ENCODE data around the gene RASSF3.
"Not testable (repeated sequence)": the region's sequence is repeated elsewhere in the genome, so short reads cannot be mapped to it uniquely, and the experiment has no call there.

The RASSF3 gene

DNA sequence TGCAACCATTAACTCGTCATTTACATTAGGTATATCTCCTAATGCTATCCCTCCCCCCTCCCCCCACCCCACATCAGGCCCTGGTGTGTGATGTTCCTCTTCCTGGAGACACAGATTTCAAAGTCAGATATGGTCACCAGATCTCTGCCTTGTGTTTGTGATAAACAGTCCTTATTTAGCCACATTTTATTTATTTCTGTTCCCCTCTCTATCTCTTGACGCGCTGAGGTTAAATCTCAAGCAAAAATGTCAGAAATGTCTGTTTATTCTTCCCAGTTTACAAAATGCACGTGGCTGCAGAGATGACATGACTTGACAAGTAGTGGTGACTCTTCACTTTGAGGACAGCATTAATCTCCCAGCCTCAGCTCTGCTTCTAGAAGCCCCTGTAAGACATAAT, 11.5 kb upstream of the RASSF3 start:
- DNase-seq, result no peak

DNA sequence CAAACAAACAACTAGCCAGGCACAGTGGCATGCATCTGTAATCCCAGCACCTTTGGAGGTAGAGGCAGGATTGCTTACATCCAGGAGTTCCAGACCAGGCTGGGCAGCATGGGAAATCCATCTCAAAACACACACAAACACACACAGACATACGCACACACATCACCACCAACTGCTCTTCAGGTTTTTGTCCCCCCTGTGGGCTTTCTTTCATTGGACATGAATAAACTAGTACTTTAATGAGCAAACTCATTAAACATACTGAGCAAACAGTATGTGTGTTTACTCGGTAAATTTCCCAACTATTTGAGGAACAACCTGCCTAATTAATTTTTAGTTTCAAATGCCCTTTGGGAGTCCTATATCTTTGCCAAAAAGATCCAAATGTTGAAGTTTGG, 10.1 kb upstream of the RASSF3 start:
- DNase-seq, result no peak

DNA sequence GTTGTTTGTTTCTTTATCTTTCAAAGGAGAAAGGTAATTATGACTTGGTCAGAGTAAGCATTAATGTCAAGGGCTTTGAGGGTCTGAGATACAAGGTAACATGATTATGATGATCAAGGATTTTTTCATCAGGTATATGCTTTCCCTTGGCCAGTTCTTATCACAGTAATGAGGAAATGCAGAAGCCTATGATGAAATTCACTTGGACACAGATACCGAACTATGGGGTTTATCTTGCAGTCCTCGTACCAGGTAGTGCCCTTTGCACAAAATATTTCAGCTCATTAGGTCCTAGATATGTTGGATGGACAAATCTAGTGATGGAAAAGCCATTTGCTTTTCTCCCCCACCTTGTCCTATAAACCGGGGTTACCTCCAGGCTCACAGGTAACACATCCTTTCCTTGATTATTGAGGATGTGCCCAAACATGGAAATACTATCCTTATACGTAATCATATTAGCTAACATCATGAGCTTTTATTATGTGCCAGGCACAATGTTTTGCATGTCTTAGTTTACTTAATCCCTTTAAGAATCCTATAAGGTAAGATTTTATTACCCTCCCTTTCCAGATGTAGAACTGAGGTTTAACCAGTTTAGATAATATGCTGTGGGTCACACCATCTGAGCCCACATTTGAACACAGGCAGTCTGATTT, 7.0 kb upstream of the RASSF3 start:
- no peak for DNase-seq

DNA sequence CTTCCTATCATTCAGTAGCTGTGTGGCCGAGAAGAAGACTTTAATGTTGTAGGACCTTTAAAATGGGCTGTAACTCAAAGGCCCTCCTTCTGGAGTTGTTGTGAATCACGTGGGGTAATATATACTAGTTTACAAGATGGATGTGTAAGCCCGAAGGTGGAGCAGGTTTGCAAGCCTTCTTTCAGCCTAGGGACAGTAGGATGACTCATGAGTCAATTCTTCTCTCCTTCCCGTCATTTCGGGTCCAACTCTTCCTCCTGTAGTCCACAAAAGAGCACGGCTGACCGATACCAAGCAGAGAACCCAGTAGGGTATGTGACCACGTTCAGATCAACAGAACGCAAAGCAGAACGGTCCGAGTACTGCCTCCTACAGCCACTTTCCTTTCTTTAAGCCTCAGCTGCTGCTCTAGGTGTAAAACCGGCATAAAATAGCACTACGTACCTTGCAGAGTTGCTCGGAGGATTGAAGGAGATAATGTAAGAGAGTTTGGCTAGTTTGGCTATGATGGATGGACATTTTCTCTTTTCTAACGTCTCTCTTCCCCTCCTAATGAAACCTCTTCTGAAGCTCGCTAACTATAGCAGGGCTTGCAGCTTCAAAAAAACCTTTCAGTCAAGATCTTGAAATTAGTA, 1.3 kb upstream of the RASSF3 start:
- DNase-seq, result no peak

DNA sequence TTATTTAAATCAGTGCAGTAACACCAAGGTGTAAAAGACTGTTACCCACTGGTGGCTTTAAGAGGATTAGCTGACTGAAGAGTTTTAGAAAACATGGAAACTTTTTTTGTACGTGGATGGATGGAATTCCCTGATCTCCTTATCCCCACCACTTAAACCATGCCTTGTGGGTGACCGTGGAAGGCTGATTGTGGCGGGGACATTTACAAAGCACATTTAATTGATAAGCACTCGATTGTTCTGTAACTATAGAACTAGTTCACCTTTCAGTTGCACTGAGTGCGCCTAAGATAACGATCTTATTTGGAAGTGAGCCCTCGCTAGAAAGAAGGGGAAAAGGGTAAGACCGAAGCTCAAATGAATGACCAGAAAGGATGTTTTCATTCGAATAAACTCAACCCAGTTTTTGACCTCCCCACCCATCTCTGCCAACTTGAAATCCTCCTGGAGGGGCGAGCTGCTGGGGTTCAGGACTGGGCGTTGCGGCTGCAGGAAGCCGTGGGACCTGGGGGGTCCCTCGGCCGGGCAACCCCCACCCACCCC, 688 bp upstream of the RASSF3 start:
- DNase-seq, result no peak

DNA sequence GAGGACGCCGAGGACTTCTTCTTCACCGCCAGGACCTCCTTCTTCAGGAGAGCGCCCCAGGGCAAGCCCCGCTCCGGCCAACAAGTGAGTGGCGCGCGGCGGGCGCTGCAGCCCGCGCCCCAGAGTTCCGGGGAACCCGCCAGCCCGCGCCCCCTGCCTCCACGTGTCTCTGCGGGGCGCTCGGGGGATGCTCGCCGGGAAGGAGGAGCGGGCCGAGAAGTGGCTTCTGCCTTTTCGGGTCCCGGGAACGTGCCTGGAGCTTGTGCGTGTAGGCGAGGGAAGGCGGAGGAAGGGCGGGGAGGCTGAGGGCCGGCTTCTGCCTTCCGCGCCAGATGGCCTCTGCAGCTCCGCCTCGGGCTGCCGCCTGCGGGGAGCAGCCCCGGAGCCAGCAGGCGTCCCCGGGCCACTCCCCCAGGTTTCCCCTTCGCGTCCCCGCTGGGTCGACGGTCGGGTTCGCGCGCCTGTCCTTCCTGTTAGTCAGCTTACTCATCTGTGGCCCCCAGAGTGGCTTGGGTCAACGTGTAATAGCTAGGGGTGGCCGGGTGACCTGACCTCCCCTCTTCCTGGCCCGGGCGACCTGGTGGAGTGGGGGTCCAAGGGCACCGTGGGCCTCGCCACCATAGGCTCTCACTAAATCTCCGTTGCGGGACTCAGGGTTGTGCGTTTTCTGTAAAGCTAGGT, 505 bp downstream of the RASSF3 start:
- DNase-seq, result no peak

DNA sequence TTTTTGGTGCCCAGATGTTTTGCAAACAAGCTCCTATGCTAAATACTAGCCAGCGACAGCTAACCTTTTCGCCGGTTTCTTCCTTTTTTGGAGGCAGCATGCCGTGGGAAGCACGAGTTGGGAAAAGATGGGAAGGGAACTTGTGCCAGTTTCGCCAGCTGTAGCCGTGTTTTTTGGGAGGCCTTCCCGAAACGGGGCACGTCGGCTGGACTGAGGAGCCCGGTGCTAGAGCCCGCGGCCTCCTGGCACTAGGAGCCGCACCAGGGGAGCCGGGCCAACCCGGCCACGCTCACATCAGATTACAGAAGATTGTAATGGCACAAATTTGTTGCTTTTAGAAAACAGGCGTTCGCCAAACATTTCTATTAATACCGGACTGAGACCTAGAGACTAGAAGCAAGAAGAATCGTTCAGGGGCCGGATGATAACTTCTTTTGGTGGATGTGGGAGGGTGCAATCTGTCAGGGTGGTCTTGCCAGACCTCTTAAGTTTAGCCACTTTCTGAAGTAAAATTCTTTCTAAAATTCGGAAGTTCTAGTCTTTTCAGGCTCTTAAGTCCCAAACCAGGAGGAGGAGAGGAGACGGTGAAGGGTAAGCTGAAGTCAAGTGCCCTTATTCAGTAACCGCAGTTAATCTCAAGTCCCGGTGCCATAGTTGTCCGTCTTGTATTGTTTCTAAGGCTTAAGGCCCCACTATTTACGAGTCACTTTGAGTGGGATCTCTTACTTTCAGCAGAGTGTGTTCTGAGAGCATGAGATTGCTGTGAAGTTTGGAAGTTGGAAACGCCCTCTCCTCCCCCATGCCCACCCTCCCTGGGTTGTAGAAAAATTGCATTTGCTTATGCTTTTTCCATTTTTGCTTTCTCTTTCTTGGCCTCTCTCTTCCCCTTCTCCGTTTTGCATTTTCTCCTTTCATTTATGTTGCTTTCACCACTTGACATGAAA, 1.3 kb downstream of the RASSF3 start:
- DNase-seq, result no peak

DNA sequence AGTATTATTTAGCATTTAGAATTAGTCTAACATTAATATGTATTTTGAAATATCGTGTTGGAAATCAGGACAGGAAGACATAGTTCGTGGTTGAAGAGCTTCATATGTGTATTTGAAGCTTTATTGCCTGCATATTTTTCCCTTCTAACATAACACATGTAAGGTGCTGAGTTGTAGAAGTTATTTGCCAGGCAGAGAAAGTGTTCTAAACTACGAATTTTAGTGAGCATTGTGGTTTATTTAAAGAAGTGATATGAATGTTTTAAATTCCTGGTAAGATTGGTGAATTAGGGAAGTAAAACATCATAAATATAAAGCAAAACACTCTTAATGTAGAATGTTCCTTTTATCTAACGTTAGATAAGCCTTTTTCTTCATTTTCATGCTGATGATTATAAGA, 2.5 kb downstream of the RASSF3 start:
- no peak for DNase-seq

DNA sequence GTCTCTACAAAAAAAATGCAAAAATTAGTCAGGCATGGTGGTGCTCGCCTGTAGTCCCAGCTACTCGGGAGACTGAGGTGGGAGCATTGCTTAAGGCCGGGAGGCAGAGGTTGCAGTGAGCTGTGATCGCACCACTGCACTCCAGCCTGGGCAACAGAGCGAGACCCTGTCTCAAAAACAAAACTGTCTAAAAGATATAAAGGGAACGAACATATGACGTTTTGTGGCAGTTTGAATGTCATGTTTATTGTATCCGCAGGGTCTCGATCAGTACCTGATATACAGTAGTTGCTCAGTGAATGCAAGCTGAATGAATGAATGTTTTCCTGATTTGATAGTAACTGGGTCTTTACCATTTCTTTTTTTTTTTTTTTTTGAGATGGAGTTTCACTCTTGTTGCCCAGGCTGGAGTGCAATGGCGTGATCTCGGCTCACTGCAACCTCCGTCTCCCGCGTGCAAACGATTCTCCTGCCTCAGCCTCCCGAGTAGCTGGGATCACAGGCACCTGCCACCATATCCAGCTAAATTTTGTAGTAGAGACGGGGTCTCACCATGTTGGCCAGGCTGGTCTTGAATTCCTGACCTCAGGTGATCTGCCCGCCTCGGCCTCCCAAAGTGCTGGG, 3.6 kb downstream of the RASSF3 start:
- not testable (repeated sequence) for DNase-seq

DNA sequence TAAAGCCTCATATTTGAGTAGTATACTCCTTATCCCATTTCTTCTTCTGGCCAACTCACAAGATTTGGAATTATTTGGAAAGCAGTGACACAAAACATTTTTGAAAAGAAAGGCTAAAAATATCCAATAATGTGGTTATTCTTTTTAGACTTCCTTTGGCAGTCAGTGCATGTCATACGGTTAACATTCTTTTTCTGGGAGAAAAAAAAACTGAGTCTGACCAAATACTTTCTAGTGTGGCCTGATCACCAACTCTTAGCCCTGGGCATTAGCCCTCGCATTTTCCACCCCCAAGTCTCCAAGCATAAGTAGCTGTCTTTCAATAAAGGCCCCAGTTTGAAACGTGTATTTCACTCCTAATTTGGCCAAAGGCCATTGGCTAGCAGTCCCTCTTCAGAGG, 5.9 kb downstream of the RASSF3 start:
- no peak for DNase-seq

DNA sequence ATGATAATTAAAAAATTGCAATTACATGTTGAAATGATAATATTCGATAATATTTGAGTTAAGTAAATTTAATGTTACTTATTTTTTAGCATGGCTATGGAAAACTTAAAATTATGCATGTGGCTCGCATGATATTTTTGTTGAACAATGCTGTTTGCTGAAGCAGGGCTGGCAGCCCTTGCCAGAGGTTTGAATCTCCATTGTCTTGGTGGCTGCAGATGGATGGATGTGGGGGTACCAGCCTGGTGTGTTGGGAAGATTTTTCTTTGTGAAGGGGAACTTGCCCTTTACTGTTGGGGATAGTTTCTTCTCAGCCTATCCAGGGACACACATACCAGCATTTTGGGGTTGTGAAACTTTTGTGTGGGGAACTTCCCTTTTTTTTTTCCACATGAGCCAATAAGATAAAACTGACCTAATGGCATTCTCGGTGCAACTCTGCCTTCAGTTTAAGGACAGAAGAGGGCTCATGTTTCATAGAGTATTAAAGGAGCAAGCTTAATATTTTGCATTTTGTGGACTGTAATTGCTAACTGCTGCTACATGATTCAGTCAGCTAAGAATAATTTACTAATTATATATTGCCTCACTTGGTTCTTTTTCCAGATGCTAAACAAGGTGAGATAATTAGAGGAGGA, 8.8 kb downstream of the RASSF3 start:
- DNase-seq, result no peak

DNA sequence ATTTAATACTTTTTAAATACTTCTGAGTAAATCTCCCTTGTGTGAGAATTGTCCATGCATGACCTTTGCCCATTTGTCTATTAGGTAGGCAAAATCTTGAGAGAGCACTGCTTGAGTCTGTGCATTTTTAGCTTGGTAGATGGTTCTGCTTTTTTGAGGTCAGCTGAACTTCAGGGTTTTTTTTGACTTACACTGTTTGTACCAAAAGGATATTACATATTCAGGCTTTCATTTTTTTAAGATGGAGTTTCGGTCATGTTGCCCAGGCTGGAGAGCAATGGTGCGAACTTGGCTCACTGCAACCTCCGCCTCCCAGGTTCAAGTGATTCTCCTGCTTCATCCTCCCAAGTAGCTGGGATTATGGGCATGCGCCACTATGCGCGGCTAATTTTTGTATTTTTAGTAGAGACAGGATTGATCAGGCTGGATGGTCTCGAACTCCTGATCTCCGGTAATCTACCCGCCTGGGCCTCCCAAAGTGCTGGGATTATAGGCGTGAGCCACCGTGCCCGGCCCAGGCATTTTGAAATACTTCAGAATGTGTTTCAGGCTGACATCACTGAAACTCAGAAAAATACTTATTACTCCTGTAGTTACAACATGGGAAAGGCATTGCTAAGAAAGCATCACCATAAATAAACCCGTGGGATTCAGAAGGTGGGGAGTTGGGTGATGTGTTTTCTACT, 11.1 kb downstream of the RASSF3 start:
- DNase-seq, result no peak

DNA sequence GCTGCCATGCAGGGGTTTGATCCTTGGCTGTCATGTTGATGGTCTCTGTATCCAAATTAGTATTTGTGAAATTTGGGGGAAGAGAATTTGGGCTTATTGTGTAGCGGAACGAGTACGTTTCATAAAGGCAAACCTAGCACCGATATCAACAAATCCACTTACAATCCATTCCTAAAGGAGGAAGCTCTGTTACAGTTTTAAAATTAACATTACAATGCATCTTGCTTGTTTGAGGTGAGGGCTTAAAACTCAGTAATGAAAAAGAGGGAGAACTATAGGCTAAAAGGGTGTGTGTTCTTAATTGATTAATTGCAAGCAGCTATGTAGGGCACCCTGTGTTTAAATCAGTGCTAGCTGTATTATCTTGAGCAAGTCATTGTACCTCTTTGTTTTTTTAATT, 13.7 kb downstream of the RASSF3 start:
- no peak for DNase-seq

DNA sequence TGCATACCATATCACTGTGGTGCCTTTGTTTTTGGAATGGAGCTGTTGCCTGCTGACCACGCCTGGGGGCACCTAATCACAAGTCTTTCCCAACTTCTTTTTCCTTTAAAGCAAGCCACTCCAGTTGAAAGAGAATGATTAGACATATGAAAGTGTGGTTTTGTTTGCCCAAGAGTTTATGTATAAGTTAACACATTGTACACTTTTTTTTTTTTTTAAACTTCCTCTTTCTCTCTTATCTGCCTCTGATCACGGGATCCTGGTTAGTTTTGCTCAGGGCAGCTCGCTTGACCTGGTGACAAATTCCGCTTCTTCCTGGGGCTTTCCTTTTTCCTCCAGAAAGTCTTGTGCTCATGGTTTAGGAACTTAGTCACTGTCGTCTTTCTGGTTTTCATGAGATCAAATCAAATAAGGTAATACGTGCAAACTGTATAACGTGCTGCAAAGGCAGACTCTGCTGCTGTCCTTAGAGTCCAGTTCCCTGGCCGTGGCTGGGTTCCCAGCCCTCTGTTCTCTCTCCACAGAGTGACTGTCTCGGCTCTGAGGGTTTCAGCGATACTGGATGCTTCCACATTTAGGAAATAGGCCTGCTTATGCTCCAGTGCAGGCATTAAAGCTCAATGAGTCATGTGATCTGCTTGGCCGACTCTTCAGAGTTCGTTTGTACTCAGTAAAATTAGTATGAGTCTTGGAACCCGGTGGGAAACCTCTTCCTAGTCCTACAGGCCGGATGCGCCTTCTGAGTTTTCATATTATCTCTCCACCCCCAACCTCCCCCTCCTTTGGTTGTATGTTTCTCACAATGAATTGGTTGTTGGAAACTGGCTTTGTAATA, 15.2 kb downstream of the RASSF3 start:
- DNase-seq, result no peak

DNA sequence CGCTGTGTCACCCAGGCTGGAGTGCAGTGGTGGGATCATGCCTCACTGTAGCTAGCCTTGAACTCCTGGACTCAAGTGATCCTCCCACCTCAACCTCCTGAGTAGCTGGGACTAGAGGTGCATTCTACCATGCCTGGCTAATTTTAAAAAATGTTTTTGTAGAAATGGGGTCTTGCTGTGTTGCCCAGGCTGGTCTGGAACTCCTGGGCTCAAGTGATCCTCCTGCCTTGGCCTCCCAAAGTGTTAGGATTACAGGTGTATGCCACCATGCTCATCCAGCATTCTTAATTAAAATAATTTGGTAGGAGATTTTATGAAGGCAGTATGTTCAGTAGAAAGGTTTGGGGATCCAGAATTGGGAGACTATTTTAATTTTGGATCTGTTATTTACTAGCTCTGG, 16.3 kb downstream of the RASSF3 start:
- not testable (repeated sequence) for DNase-seq

DNA sequence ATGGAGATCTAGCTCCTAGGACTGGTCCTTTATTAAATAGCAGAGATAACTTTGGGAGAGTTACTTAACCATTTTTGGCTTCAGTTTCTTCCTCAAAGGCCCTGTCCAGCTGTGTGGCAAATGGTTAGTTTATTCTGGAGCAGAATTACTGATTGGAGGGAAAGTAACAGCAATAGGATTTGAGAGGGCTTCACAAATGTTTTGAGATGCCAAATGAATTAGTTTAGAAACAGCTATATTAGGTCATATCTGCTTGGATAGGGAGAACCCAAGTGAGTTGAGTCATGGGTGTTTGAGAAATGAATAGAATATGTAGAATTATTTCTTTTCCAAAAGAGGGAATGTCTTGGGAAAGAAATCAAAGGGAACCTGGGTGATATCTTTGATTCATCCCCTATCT, 17.5 kb downstream of the RASSF3 start:
- DNase-seq, result no peak

DNA sequence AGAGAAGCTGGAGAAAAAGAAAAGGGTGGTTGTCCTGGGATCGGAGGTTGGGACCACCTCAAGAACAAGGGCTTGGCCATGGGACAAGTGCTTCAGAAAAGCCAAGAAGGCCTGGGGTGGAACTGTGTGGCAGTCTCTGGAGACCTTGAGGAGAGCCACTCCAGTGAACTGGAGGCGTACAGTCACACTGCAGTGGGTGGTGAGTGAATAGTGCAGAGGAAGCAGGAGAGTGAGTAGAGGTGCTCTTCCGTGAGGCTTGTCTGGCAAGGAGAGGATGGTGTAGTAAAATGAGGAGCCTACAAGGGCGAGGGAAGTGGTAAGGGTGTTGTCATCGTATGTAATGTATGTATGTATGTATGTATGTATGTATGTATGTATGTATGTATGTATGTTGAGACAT, 20.9 kb downstream of the RASSF3 start:
- no peak for DNase-seq

DNA sequence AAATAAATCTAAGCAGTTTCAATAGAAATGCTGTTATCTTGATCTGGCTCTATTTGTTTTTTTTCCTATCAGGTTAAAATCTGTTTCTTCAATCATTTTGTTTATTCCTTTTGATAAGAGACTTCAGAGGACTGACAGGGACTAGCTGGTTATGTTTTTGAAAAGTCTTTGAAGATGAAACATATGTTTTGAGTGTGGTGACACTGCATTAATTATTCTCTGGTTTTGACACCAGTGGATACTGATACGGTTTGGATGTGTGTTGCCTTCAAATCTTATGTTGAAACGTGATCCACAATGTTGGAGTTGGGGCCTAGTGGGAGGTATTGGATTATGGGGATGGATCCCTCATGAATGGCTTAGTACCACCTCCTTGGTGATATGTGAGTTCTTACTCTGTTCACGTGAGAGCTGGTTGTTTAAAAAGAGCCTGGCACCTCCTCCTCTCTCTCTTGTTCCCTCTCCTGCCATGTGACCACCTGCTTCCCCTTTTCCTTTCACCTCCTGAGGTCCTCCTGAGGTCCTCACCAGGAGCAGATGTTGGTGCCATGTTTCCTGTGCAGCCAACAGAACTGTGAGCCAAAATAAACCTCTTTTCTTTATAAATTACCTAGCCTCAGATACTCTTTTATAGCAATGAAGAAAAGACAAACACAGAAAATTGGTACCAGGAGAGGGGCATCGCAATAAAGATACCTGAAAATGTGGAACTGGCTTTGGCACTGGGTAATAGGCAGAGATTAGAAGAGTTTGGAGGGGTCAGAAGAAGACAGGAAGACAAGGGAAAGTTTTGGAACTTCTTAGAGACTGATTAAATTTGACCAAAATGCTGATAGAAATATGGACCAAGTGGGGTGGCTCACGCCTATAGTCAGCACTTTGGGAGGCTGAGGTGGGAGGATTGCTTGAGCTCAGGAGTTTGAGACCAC, 23.0 kb downstream of the RASSF3 start:
- no peak for DNase-seq

DNA sequence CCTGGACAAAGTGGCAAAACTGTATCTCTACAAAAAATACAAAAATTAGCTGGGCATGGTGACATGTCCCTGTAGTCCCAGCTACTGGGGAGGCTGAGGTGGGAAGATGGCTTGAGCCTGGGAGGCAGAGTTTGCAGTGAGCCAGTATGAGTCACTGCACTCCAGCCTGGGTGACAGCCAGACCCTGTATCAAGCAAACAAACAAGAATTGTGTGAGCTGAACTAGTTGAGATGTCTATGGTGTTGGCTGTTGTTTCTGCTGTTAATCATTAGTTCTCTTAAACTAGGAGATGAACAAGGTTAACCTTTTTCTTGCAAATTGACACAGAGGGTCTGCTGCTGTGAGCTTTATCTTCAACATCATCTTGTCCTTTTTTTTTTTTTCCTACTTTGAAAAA, 23.6 kb downstream of the RASSF3 start:
- DNase-seq, result no peak
